Germinal center (tissue), 1 donor: ENCODE results near the gene DENND4C.
"Not testable (repeated sequence)": the region's sequence is repeated elsewhere in the genome, so short reads cannot be mapped to it uniquely, and the experiment has no call there.

Experiments used
- DNase-seq: peaks from one replicate; pipeline ENCODE4 v3.0.0; 2012; ENCODE audit warnings: mixed read lengths, low spot score

DENND4C gene

DNA sequence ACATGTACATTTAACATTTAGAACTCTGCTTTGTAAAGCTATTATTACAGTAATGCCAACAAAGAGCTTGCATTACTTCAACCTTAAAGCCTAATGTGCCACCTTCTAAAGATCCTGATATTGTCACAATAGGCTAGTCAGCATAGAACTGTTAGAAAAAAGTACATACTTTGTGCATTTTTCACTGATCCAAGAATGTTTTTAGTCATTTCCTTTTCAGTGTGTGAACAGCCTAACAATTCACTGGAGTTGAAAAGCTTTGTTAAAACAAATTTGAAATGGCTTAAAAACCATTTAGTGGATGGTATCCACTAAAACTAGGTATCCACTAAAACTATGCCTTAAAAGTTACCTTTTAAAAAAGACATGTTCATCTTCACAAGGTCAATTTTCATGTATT, 145.0 kb downstream of the DENND4C start:
- DNase-seq = no peak

DNA sequence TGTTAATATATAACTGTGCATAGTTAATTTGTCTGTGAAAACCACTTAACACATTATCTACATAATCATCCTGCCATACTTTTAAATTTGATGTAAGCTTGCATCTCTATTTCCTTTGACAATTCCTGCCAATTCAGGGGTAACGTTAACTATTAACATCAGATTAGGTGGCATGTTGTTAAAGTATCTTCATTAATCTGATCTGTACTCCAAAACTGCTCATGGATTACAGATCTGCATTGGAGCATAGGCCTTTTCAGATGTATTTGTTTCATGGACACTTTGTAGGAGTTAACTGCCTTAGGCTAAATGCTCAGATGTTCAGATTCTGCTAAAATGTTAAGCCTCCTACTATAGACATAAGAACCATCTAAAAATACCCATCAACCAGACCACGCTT, 146.4 kb downstream of the DENND4C start:
- DNase-seq = no peak

- DNase-seq = no peak
Observed at GRCh38 chr9:19378164-19378563, 147.7 kb downstream of the DENND4C start.

DNA sequence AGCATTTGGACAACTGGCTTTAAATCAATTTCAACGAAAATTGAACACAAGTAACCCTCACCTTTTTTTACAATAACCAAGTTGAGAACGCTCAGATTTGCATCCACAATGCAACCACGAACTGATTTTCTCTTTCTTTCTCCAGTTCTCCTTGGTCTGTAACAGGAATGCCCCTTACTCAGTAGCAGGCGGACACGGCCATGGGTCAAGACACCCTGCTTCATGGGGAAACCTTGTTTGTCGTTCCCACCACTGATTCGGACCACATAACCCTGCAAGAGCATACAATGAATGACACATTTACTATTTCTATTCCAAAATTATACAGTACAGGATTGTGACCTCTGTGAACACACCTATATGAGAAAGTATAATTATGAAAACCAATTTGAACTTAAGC, 148.2 kb downstream of the DENND4C start:
- no peak for DNase-seq

- DNase-seq = no peak
Observed at GRCh38 chr9:19379283-19379682, 148.8 kb downstream of the DENND4C start.

GRCh38 chr9:19379697-19380046, 149.2 kb downstream of the DENND4C start:
- peak; percentile 17 for DNase-seq

- DNase-seq = no peak
Observed at GRCh38 chr9:19380826-19381075, 150.3 kb downstream of the DENND4C start.

GRCh38 chr9:19381656-19382055, 151.2 kb downstream of the DENND4C start:
- DNase-seq = no peak

- not testable (repeated sequence) for DNase-seq
Observed at GRCh38 chr9:19385212-19385611, 154.7 kb downstream of the DENND4C start.

DNA sequence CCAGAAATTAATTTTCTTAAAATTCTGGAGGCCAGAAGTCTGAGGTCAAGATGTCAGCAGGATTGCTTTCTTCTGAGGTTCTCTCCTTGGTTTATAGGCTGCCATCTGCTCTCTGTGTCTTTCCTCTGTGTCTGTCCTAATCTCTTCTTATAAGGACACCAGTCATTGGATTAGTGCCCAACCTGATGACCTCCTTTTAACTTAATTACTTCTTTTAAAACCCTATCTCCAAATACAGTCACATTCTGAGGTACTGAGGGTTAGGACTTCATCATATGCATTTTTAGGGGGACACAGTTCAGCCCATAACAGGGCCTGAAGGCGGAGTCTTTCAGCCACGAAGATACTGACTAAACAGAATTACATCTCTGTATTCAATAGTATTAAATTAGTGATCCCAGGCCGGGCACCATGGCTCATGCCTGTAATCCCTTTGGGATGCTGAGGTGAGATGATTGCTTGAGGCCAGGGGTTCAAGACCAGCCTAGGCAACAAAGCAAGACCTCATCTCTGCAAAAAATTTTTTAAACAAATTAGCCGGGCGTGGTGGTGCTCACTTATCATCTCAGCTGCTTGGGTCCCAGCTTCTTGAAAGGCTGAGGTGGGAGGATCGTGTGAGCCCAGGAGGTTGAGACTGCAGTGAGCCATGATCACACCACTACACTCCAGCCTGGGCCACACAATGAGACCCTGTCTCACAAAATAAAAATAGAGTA, 155.5 kb downstream of the DENND4C start:
- DNase-seq = no peak

DNA sequence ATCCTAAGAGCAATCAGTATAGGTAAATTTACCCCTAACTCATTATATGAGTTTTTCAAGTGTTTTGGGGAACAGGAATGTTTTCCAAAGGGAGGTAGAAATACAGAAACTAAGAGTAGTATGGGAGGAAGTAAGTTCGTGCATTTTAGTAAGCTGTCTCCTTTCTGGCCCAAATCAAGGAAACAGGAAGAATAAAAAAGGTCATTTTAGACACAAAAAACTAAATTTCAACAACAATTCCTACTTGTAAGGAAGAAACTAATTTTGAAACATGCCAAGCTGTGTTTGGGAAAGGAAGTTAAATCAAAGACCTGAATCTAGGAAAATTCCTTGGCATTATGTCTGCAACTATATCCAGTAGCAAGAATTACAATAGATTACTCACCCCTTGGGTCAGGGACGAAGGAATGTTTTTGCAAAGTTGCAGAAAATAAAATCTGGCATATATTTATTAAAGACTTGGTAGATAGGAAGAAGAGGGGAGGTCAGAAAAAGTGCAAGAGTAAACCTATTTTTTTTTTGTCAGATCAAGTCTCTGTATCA, 156.1 kb downstream of the DENND4C start:
- DNase-seq = no peak

DNA sequence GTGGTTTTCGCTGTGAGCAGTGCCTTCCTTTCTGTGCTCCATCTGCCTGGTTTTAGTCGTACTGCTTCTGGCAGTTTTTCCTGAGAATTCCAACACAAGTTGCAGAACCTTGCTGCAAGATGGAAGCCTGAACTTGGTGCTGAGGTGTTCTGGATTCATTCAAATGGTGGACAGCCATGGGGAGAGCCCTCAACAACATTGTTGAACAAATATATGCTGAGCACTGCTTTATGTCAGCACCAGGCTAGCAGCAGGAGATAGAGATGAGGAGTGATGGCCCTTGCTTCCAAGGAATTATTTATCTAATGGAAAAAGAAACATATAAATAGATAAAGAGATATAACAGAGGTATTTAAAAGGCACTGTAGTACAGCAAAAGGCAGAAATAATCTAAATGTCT, 156.8 kb downstream of the DENND4C start:
- no peak for DNase-seq

GRCh38 chr9:19389539-19389938, 159.0 kb downstream of the DENND4C start:
- not testable (repeated sequence) for DNase-seq

GRCh38 chr9:19397845-19398244, 167.4 kb downstream of the DENND4C start:
- DNase-seq = no peak

DNA sequence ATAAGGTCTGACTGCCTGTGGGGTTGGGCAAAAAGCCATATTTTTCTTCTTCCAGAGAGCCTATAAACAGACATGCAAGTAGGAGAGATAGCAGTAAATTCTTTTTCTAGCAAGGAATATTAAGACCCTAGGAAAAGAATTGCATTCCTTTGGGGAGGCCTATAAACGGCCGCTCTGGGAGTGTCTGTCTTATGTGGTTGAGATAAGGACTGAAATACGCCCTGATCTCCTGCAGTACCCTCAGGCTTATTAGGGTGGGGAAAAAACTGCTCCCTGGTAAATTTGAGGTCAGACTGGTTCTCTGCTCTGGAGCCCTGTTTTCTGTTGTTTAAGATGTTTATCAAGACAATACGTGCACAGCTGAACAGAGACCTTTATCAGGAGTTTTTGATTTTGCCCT, 172.7 kb downstream of the DENND4C start:
- DNase-seq = not testable (repeated sequence)

DNA sequence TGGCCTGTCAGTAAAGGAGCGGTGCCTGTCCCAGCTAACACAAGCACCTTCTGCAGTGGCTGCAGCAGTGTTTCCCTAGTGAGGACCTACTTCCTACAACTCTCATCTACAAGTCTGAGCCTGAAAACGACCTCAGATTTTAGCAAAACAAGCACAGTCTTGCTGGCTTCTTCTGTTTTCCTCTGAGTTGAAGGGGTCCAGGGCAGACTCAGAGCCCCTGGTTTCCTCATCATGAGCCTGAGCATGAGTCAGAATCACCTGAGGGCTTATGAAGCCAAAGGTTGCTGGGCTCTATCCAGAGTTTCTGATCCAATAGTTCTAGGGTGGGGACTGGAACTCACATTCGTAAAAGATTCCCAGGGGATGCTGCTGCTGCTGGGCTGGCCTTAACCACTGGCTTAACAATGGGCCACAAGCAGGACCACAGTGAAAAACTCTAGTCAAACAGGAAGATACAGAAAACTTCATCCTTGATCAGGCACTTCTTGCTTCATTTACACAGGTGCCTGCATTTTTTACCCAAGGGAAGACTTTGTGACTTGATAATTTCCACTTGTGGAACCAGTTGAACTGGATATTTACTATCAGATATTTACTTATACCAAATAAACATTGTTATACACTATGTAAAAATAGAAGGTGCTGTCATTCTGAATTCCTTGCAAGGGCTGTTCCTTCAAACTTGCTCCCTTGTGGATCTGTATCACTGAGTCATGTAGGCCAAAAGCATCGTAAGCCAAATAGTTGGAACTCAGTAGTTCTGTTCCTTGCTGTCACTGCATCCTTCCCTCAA, 174.0 kb downstream of the DENND4C start:
- DNase-seq = no peak

- no peak for DNase-seq
Observed at GRCh38 chr9:19405771-19406170, 175.3 kb downstream of the DENND4C start.

GRCh38 chr9:19408316-19408692, 177.8 kb downstream of the DENND4C start:
- peak; percentile 6 for DNase-seq

- DNase-seq = peak; percentile 93
Observed at GRCh38 chr9:19408693-19409400, 178.4 kb downstream of the DENND4C start, which contains the start of gene ACER2. Gene ACER2, plus strand, starts transcription at chr9:19409009. Its CDS starts 76 bp downstream, at chr9:19409085.

- DNase-seq = peak; percentile 29
Observed at GRCh38 chr9:19409401-19410194, 179.1 kb downstream of the DENND4C start.

DNA sequence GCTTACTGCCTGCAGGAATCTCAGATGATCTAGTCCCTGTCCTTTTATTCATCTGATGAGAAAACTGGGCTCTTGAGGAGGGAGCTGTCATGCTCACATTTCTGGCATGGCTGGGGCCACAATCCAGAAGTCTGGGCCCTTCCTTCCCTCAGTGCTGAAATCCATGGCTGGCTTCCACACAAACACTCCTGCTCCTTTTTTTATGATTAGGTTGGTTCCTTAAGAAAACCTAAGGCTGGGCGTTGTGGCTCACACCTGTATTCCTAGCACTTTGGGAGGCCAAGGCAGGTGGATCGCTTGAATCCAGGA, 179.7 kb downstream of the DENND4C start:
- DNase-seq = no peak

- no peak for DNase-seq
Observed at GRCh38 chr9:19410594-19410993, 180.1 kb downstream of the DENND4C start.
